NCI-H460 (cell line): ENCODE results near the gene ZFY. TPM values are rescaled to one million over a fixed set of nuclear protein-coding genes. Genes with fewer than 3 reads are reported as not detected.

Experiments used
- small RNA-seq, 2 experiments: library from RNA; depleted of rRNA; stranded (forward); fragments of <200 nt; gene quantifications; one replicate each; pipeline ENCODE3, GENCODE V24; 2014
- total RNA-seq: library from RNA; depleted of rRNA; stranded (reverse); fragments of >200 nt; shearing (Covaris generic); gene quantifications from 2 replicates; pipeline ENCODE4 v1.2.3, GENCODE V29; 2014; rRNA removed

The ZFY gene
- total RNA-seq, 1 experiment from 2014 or later, result 12.9 TPM

Small RNA genes lying within 50 kb of the gene (small RNA-seq; reads per million reads assigned to genes)
- gene EEF1A1P41, result 0 reads per million in 2 experiments

Other genes starting within 250 kb of the ZFY start
- gene SRY, start 147.7 kb upstream of the ZFY start, total RNA-seq, result not detected in 2 replicates
- gene RPS4Y1, start 93.8 kb upstream of the ZFY start, total RNA-seq, result 812 and 946 TPM in 2 replicates